GM06990 (cell line): ENCODE data around the gene ARHGAP31.

ENCODE experiments used
- DNase-seq: peaks from one replicate; pipeline ENCODE4 v3.0.0-alpha.2; 2011; ENCODE audit not compliant: insufficient read length; ENCODE audit errors: extremely low read depth
- H3K27me3 ChIP-seq: replicated peaks from 2 replicates; pipeline ENCODE4 v1.6.0; 2011; ENCODE audit warnings: low read length; ENCODE audit not compliant: control insufficient read depth, insufficient read depth
- H3K36me3 ChIP-seq: 2 replicates; pipeline ENCODE4 v1.5.1; 2011; ENCODE audit warnings: low read length; ENCODE audit not compliant: control insufficient read depth, insufficient read depth
- H3K4me3 ChIP-seq: replicated peaks from 2 replicates; pipeline ENCODE4 v1.5.1; 2011; ENCODE audit warnings: low read depth, mild to moderate bottlenecking, control low read depth, low read length
- TF ChIP-seq, protein P1 (sequence below): IDR thresholded peaks from 2 replicates; pipeline ENCODE4 v1.5.1; 2011; ENCODE audit warnings: low read length, control low read depth, mild to moderate bottlenecking, inconsistent platforms; ENCODE audit not compliant: insufficient read depth, poor library complexity, severe bottlenecking

The ARHGAP31 gene

DNA sequence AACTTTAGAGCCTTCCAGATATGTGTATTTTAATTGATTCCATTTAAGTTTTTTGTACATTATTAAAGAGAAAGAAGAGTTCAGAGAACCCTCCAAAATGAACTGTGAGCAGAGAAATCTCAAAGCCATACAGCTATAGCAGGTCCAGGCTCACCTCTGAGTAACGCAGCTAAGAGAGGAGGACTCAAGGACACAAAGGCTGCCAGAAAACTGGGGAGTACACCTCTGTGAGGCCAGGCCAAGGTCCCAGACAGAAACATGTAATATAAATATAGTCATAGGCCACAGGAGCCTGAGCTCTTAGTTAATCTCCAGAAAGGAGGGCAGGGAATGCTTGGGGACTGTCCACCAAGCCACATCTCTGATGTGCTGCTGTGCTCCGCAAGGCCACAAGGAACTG, 102.7 kb downstream of the ARHGAP31 start:
- Histone ChIP-seq H3K27me3 (no peaks in the 10 kb centered on the region), H3K36me3 (peaks cover 8% of the 10 kb centered on the region), H3K4me3 (no peak overlapping the region)
- TF ChIP-seq, protein P1, sequence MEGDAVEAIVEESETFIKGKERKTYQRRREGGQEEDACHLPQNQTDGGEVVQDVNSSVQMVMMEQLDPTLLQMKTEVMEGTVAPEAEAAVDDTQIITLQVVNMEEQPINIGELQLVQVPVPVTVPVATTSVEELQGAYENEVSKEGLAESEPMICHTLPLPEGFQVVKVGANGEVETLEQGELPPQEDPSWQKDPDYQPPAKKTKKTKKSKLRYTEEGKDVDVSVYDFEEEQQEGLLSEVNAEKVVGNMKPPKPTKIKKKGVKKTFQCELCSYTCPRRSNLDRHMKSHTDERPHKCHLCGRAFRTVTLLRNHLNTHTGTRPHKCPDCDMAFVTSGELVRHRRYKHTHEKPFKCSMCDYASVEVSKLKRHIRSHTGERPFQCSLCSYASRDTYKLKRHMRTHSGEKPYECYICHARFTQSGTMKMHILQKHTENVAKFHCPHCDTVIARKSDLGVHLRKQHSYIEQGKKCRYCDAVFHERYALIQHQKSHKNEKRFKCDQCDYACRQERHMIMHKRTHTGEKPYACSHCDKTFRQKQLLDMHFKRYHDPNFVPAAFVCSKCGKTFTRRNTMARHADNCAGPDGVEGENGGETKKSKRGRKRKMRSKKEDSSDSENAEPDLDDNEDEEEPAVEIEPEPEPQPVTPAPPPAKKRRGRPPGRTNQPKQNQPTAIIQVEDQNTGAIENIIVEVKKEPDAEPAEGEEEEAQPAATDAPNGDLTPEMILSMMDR, result no peak
- DNase-seq, result no peak

DNA sequence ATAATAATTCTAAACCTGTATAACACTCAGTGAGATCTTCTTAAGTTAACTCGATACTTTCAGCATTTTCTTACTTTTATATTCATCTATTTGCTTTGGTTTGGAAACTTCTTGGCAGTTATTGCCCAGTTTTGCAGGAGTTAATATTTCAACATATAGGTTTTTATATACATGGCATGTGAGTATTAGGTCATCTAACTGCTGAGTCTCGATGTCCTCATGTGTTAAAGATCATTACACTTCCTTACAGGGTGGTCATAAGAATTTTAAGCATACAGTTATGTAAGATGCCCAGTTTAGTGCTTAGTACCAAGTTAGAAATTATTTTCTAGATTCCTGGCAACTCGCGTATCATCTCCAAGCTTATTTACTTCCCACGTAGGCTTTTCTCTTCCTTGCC, 106.3 kb downstream of the ARHGAP31 start:
- TF ChIP-seq, protein P1, result no peak
- Histone ChIP-seq H3K36me3 (peaks cover 9% of the 10 kb centered on the region), H3K27me3 (no peaks in the 10 kb centered on the region), H3K4me3 (no peak overlapping the region)
- DNase-seq, result no peak

DNA sequence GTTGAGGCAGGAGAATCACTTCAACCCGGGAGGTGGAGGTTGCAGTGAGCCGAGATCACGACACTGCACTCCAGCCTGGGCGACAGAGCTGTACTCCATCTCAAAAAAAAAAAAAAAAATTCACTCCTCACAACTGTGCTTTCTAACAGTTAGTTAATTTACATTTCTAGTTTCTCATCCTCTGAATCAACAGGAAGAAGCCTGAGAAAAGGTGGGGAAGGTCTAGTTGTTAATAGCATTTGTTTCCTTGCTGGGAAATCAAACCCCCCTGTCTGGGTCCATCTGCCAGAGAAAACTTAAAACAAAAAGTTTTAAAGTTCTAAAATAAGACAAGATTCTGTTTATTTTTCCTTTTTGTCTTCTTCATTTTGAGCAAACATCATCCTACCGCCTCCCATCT, 106.9 kb downstream of the ARHGAP31 start:
- H3K27me3 ChIP-seq, result no peaks in the 10 kb centered on the region
- TF ChIP-seq, protein P1, result no peak
- H3K4me3 ChIP-seq, result no peak overlapping the region
- peaks cover 12% of the 10 kb centered on the region for H3K36me3 ChIP-seq
- DNase-seq, result peak; percentile 31

DNA sequence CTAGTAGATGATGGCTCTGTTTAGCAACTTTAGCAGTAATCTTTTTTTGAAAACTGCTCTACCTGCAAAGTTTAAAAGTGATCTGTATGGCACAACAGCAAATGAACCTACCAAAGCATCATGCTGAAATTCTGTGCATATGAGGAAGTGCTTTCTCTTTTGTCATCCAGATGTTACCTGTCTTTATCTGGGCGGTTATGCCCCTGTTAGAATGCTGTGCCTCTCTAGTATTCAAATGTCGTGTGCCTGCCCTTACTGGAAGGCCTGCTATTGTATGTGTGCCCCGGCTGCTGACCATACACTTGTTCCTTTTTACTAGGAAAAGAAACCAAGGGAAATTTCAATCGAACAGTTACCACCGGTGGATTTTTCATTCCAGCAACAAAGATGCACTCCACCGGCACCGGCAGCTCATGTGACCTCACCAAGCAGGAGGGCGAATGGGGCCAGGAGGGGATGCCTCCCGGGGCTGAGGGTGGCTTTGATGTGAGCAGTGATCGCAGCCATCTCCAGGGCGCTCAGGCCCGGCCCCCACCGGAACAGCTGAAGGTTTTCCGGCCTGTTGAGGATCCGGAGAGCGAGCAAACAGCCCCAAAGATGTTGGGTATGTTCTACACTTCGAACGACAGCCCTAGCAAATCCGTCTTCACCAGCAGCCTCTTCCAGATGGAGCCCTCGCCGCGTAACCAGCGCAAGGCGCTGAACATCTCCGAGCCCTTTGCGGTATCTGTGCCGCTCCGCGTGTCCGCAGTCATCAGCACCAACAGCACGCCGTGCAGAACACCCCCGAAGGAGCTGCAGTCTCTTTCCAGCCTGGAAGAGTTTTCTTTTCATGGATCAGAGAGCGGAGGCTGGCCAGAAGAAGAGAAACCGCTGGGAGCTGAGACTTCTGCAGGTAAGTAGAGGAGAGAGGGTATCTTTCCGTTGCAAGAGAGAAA, 107.6 kb downstream of the ARHGAP31 start:
- H3K36me3 ChIP-seq, result peaks cover 12% of the 10 kb centered on the region

DNA sequence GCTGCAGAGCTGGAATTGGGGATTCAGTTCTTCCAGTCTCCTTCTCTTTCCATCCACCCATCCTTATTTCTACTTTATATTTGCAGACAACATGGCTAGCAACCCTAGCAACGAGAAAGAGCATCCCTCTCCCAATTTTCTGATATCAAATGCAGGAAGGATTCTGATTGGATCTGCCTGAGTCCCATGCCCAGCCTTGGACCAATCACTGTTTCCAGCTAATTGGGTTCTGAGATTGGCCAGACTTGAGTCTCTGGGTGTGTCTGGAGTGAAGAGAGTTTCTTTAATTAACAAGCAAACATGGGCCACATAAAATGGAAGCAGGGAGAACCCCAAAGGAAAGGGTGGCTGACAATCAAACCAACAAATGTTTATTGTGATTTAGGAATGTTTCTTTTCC, 108.6 kb downstream of the ARHGAP31 start:
- no peak for DNase-seq
- peaks cover 10% of the 10 kb centered on the region for H3K36me3 ChIP-seq
- peak overlapping the region; percentile 8; the same call in 1 of the 2 replicates for H3K4me3 ChIP-seq
- no peaks in the 10 kb centered on the region for H3K27me3 ChIP-seq
- TF ChIP-seq, protein P1, result no peak

More for the DNA sequence above, 107.6 kb downstream of the ARHGAP31 start:
- Histone ChIP-seq H3K27me3 (no peaks in the 10 kb centered on the region), H3K4me3 (peak overlapping the region; percentile 48)
- DNase-seq, result peak; percentile 13
- TF ChIP-seq, protein P1, result no peak
